ENCODE results near the gene SASH1.

SASH1 gene

DNA sequence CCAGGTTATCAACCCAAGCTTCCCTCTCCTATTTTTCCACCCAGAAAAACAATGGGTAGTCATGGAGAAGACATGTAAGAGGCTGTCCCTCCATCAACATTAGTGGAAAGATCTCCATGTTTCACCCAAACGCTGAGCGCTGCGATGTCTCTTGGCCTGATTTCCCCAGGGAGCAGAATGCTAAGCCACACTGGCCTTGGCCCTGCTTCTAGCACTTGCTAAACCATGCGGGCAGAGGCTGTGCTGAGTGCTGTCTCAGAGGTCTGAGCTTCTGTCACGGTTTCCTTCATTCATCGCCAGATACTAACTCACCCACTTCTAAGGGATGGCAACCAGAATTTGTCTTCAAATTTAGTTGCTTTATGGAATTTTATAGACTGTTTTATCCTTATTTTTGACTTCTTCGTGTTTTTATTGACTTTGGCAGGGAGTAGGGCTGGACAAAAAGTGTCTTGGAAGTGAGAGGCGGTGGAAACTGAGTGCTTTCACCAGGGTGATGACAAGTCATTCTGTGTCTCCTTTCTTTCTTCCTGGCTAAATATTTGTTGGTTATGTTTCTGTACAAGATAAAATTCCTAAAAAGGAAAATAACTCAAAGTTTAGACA is 222.8 kb downstream of the SASH1 start:
- ChIA-PET CTCF (interaction anchor here (1.6 kb wide), 1 partner anchor 13 kb away, joined by 9 read pairs; no protein-coding TSS in a partner anchor), POLR2A (no interaction called here)
- H3K4me1 ChIP-seq (ENCODE audit: control insufficient read depth, insufficient read depth, low read length) = no peaks in the 10 kb centered on the region
- no peak overlapping the region for H3K4me3 ChIP-seq (ENCODE audit: low read depth, low read length)
- no peaks in the 10 kb centered on the region for H3K36me3 ChIP-seq (ENCODE audit: control insufficient read depth in 2 of 2, insufficient read depth in 1 of 2, low read length in 2 of 2)
- no peaks in the 10 kb centered on the region for H3K9me3 ChIP-seq (ENCODE audit: control insufficient read depth, insufficient read depth, low read depth, low read length)
- no peak overlapping the region for H3K27ac ChIP-seq (ENCODE audit: extremely low read depth, low read depth, low read length)
- TF ChIP-seq, protein P1, sequence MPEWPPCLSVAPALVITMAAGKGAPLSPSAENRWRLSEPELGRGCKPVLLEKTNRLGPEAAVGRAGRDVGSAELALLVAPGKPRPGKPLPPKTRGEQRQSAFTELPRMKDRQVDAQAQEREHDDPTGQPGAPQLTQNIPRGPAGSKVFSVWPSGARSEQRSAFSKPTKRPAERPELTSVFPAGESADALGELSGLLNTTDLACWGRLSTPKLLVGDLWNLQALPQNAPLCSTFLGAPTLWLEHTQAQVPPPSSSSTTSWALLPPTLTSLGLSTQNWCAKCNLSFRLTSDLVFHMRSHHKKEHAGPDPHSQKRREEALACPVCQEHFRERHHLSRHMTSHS (tag by site-specific recombination; IDR thresholded peaks at IDR 0.05) = no peak
- TF ChIP-seq ZBTB7A (tag by site-specific recombination; IDR thresholded peaks at IDR 0.05; ENCODE audit: low read depth) (no peak), ZBTB21 (tag by site-specific recombination; IDR thresholded peaks at IDR 0.05) (no peak), ZNF571 (tag by site-specific recombination; IDR thresholded peaks at IDR 0.05) (no peak), ZNF473 (tag by site-specific recombination; IDR thresholded peaks at IDR 0.05) (no peak), ZNF211 (tag by site-specific recombination; IDR thresholded peaks at IDR 0.05; ENCODE audit: low read depth) (no peak), MEIS1 (CRISPR knock-in tag; IDR thresholded peaks at IDR 0.05; ENCODE audit: borderline replicate concordance) (no peak), ZSCAN23 (tag by site-specific recombination; IDR thresholded peaks at IDR 0.05) (no peak)
- TF ChIP-seq, protein P2, sequence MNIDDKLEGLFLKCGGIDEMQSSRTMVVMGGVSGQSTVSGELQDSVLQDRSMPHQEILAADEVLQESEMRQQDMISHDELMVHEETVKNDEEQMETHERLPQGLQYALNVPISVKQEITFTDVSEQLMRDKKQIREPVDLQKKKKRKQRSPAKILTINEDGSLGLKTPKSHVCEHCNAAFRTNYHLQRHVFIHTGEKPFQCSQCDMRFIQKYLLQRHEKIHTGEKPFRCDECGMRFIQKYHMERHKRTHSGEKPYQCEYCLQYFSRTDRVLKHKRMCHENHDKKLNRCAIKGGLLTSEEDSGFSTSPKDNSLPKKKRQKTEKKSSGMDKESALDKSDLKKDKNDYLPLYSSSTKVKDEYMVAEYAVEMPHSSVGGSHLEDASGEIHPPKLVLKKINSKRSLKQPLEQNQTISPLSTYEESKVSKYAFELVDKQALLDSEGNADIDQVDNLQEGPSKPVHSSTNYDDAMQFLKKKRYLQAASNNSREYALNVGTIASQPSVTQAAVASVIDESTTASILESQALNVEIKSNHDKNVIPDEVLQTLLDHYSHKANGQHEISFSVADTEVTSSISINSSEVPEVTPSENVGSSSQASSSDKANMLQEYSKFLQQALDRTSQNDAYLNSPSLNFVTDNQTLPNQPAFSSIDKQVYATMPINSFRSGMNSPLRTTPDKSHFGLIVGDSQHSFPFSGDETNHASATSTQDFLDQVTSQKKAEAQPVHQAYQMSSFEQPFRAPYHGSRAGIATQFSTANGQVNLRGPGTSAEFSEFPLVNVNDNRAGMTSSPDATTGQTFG (tag by site-specific recombination; IDR thresholded peaks at IDR 0.05; ENCODE audit: borderline replicate concordance) = no peak
- TF ChIP-seq, protein P3, sequence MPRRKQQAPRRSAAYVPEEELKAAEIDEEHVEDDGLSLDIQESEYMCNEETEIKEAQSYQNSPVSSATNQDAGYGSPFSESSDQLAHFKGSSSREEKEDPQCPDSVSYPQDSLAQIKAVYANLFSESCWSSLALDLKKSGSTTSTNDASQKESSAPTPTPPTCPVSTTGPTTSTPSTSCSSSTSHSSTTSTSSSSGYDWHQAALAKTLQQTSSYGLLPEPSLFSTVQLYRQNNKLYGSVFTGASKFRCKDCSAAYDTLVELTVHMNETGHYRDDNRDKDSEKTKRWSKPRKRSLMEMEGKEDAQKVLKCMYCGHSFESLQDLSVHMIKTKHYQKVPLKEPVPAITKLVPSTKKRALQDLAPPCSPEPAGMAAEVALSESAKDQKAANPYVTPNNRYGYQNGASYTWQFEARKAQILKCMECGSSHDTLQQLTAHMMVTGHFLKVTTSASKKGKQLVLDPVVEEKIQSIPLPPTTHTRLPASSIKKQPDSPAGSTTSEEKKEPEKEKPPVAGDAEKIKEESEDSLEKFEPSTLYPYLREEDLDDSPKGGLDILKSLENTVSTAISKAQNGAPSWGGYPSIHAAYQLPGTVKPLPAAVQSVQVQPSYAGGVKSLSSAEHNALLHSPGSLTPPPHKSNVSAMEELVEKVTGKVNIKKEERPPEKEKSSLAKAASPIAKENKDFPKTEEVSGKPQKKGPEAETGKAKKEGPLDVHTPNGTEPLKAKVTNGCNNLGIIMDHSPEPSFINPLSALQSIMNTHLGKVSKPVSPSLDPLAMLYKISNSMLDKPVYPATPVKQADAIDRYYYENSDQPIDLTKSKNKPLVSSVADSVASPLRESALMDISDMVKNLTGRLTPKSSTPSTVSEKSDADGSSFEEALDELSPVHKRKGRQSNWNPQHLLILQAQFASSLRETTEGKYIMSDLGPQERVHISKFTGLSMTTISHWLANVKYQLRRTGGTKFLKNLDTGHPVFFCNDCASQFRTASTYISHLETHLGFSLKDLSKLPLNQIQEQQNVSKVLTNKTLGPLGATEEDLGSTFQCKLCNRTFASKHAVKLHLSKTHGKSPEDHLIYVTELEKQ (tag by site-specific recombination; IDR thresholded peaks at IDR 0.05; ENCODE audit: borderline replicate concordance) = no peak

DNA sequence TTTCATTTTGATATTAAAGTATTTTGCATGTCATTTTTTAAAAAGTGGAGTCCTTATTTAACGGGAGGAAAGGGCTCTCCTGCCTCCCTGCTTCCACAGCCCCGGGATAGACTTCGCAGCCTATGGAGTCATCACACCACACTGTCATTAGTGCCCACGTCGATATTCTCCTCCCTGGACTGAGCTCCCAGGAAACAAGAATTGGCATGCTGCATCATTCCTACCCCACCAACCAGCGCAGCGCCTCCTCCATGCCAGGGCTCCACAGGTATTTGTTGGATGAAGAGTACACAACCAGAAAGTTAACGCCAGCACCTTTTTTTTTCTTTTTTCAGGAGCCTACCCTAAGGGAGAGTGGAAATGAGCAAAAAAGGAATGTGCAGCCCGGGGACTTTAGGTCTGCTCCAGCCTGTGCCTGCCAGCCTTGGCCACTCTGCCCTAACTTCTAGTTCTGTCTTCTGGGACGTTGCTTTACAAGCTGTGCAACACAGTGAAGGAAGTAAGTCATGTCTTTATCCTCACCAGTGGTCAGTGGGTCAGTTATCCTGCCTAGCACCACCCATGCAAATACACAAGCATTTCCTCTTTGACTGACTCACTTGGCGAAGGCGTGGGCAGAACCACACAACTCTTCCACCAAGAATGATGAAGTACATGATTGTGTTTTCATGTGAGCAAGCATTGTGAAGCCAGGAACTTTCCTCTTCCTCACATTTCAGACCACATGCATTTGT is 223.5 kb downstream of the SASH1 start:
- POLR2A ChIA-PET = no interaction called here
- H3K36me3 ChIP-seq (ENCODE audit: control insufficient read depth in 2 of 2, insufficient read depth in 1 of 2, low read length in 2 of 2) = no peaks in the 10 kb centered on the region
- H3K27ac ChIP-seq (ENCODE audit: extremely low read depth, low read depth, low read length) = no peak overlapping the region
- no peak overlapping the region for H3K4me3 ChIP-seq (ENCODE audit: low read depth, low read length)
- H3K9me3 ChIP-seq (ENCODE audit: control insufficient read depth, insufficient read depth, low read depth, low read length) = no peaks in the 10 kb centered on the region
- H3K4me1 ChIP-seq (ENCODE audit: control insufficient read depth, insufficient read depth, low read length) = no peaks in the 10 kb centered on the region
- CTCF ChIA-PET = no interaction called here
- TF ChIP-seq, protein P4, sequence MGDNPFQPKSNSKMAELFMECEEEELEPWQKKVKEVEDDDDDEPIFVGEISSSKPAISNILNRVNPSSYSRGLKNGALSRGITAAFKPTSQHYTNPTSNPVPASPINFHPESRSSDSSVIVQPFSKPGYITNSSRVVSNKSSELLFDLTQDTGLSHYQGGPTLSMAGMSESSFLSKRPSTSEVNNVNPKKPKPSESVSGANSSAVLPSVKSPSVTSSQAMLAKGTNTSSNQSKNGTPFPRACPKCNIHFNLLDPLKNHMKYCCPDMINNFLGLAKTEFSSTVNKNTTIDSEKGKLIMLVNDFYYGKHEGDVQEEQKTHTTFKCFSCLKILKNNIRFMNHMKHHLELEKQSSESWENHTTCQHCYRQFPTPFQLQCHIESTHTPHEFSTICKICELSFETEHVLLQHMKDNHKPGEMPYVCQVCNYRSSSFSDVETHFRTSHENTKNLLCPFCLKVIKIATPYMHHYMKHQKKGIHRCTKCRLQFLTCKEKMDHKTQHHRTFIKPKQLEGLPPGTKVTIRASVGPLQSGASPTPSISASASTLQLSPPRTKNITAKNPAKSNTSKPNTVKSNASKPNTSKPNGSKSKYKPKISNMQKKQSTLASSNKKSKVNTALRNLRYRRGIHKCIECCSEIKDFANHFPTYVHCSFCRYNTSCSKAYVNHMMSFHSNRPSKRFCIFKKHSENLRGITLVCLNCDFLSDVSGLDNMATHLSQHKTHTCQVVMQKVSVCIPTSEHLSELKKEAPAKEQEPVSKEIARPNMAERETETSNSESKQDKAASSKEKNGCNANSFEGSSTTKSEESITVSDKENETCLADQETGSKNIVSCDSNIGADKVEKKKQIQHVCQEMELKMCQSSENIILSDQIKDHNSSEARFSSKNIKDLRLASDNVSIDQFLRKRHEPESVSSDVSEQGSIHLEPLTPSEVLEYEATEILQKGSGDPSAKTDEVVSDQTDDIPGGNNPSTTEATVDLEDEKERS (tag by site-specific recombination; IDR thresholded peaks at IDR 0.05) = no peak
- TF ChIP-seq ZNF660 (tag by site-specific recombination; IDR thresholded peaks at IDR 0.05) = no peak
- TF ChIP-seq, protein P5, sequence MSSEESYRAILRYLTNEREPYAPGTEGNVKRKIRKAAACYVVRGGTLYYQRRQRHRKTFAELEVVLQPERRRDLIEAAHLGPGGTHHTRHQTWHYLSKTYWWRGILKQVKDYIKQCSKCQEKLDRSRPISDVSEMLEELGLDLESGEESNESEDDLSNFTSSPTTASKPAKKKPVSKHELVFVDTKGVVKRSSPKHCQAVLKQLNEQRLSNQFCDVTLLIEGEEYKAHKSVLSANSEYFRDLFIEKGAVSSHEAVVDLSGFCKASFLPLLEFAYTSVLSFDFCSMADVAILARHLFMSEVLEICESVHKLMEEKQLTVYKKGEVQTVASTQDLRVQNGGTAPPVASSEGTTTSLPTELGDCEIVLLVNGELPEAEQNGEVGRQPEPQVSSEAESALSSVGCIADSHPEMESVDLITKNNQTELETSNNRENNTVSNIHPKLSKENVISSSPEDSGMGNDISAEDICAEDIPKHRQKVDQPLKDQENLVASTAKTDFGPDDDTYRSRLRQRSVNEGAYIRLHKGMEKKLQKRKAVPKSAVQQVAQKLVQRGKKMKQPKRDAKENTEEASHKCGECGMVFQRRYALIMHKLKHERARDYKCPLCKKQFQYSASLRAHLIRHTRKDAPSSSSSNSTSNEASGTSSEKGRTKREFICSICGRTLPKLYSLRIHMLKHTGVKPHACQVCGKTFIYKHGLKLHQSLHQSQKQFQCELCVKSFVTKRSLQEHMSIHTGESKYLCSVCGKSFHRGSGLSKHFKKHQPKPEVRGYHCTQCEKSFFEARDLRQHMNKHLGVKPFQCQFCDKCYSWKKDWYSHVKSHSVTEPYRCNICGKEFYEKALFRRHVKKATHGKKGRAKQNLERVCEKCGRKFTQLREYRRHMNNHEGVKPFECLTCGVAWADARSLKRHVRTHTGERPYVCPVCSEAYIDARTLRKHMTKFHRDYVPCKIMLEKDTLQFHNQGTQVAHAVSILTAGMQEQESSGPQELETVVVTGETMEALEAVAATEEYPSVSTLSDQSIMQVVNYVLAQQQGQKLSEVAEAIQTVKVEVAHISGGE (tag by site-specific recombination; conservative IDR thresholded peaks at IDR 0.05; ENCODE audit: low read depth) = no peak
- 0 out of 2 replicates have a peak, but pooled peaks have one; percentile 8 for TF ChIP-seq ZFHX2 (tag by site-specific recombination; conservative IDR thresholded peaks at IDR 0.05)
- TF ChIP-seq BCL11A (tag by site-specific recombination; IDR thresholded peaks at IDR 0.05; ENCODE audit: low read depth) = no peak

Data from HEK293 (cell line).